Measurements from ENCODE around the gene CORO2B. TPM values are rescaled to one million over a fixed set of nuclear protein-coding genes. Genes with fewer than 3 reads are reported as not detected.

Gene CORO2B
- total and polyA plus RNA-seq, 9 of the 15 experiments (the other 6 are each of a cell fraction or from before 2014, with no cell fraction given) = not detected

DNA sequence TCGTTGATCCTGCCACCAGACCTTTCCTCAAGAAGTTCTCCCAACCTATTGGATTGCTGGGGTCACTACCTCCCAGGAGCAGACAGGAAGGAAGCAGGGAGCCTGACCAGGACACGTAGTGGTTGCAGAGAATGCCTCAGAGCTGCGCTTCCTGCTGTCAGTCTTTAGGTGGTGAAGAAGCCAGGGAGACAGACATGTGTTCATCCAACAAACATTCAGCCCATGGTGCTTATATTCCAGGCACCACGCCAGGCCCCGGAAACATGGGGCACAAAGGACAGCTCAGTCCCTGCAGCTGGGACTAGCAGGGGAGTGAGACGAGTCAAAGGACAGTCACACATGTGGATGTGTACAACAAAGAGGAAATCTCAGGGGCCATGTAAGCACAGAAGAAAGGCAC is 26.0 kb upstream of the CORO2B start:
- in situ Hi-C loops (cut with MboI) (loop anchor here (5.0 kb wide), 1 partner anchor 120 kb away; no protein-coding TSS in a partner anchor), intact Hi-C loops (cut with micrococcal nuclease) (loop anchor here (10.0 kb wide), 1 partner anchor 182 kb away; no protein-coding TSS in a partner anchor)
- DNase-seq (ENCODE audit: extremely low read depth in 1 of 4, low spot score in 3 of 4) = no peak
- ATAC-seq = no peak
- Histone ChIP-seq H3K27me3 (ENCODE audit: control insufficient read depth in 2 of 2, insufficient read depth in 2 of 2, low read length in 2 of 2) (peaks cover 5 to 14% of the 10 kb centered on the region in 2 experiments; a peak in 1 of 5 replicates), H3K9ac (ENCODE audit: insufficient read depth in 1 of 2, low read depth in 2 of 2, low read length in 2 of 2) (no peak overlapping the region), H3K9me3 (replicated peaks; ENCODE audit: control insufficient read depth, insufficient read depth, low read depth, low read length) (no peaks in the 10 kb centered on the region), H3K27ac (ENCODE audit: extremely low read depth, low read depth, low read length) (no peak overlapping the region), H4K20me1 (replicated peaks; ENCODE audit: control insufficient read depth, insufficient read depth, low read length) (peaks cover 13% of the 10 kb centered on the region), H3K4me1 (replicated peaks in 1 of 2; ENCODE audit: control insufficient read depth in 2 of 2, insufficient read depth in 2 of 2, low read length in 2 of 2) (no peaks in the 10 kb centered on the region; a peak in 1 of 5 replicates), H3K4me2 (ENCODE audit: insufficient read depth, low read length) (no peak overlapping the region), H2AFZ (ENCODE audit: low read depth, low read length) (no peak overlapping the region), H3K4me3 (no peak overlapping the region), H3K79me2 (ENCODE audit: control insufficient read depth, insufficient read depth, low read length) (no peaks in the 10 kb centered on the region), H3K9me1 (ENCODE audit: control insufficient read depth, insufficient read depth, low read length) (no peaks in the 10 kb centered on the region), H3K36me3 (ENCODE audit: control insufficient read depth, insufficient read depth, low read length) (no peaks in the 10 kb centered on the region)
- 0% methylated on average over 6 of the region's 6 CpGs for WGBS (ENCODE audit: insufficient coverage, low coverage, missing lambda C conversion rate)
- BruUV-seq (replicated peaks) = no TSS peak
- POLR2A ChIA-PET = no interaction called here
- CTCF ChIA-PET (ENCODE audit: low intra/inter-chr PET ratio) = interaction anchor here (1.9 to 3.1 kb wide), 3 partner anchors 121 to 323 kb away, joined by 9 to 28 read pairs (median 14); no protein-coding TSS in a partner anchor
- no peak for FAIRE-seq
- TF ChIP-seq HDAC8 (tag; IDR thresholded peaks at IDR 0.05) (no peak), ZEB2 (IDR thresholded peaks at IDR 0.05) (no peak), BCL6 (CRISPR knock-in tag; IDR thresholded peaks at IDR 0.05) (no peak), ZNF347 (CRISPR knock-in tag; IDR thresholded peaks at IDR 0.05; ENCODE audit: low read depth) (no peak), RBM14 (IDR thresholded peaks at IDR 0.05; ENCODE audit: borderline replicate concordance, insufficient read depth, low read depth, low read length) (no peak), SPI1 (IDR thresholded peaks at IDR 0.05; ENCODE audit: borderline replicate concordance, low read depth, low read length) (no peak), MAFF (IDR thresholded peaks at IDR 0.05; ENCODE audit: low read length) (no peak), RFX1 (IDR thresholded peaks at IDR 0.05) (no peak), KAT7 (CRISPR knock-in tag; IDR thresholded peaks at IDR 0.05; ENCODE audit: borderline replicate concordance) (no peak)
- TF ChIP-seq, protein P1, sequence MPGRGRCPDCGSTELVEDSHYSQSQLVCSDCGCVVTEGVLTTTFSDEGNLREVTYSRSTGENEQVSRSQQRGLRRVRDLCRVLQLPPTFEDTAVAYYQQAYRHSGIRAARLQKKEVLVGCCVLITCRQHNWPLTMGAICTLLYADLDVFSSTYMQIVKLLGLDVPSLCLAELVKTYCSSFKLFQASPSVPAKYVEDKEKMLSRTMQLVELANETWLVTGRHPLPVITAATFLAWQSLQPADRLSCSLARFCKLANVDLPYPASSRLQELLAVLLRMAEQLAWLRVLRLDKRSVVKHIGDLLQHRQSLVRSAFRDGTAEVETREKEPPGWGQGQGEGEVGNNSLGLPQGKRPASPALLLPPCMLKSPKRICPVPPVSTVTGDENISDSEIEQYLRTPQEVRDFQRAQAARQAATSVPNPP (IDR thresholded peaks at IDR 0.05; ENCODE audit: borderline replicate concordance, insufficient read depth, insufficient read length) = no peak
- TF ChIP-seq, protein P2, sequence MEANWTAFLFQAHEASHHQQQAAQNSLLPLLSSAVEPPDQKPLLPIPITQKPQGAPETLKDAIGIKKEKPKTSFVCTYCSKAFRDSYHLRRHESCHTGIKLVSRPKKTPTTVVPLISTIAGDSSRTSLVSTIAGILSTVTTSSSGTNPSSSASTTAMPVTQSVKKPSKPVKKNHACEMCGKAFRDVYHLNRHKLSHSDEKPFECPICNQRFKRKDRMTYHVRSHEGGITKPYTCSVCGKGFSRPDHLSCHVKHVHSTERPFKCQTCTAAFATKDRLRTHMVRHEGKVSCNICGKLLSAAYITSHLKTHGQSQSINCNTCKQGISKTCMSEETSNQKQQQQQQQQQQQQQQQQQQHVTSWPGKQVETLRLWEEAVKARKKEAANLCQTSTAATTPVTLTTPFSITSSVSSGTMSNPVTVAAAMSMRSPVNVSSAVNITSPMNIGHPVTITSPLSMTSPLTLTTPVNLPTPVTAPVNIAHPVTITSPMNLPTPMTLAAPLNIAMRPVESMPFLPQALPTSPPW (CRISPR knock-in tag; IDR thresholded peaks at IDR 0.05) = no peak
- TF ChIP-seq, protein P3, sequence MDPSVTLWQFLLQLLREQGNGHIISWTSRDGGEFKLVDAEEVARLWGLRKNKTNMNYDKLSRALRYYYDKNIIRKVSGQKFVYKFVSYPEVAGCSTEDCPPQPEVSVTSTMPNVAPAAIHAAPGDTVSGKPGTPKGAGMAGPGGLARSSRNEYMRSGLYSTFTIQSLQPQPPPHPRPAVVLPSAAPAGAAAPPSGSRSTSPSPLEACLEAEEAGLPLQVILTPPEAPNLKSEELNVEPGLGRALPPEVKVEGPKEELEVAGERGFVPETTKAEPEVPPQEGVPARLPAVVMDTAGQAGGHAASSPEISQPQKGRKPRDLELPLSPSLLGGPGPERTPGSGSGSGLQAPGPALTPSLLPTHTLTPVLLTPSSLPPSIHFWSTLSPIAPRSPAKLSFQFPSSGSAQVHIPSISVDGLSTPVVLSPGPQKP (CRISPR knock-in tag; IDR thresholded peaks at IDR 0.05) = no peak
- TF ChIP-seq, protein P4, sequence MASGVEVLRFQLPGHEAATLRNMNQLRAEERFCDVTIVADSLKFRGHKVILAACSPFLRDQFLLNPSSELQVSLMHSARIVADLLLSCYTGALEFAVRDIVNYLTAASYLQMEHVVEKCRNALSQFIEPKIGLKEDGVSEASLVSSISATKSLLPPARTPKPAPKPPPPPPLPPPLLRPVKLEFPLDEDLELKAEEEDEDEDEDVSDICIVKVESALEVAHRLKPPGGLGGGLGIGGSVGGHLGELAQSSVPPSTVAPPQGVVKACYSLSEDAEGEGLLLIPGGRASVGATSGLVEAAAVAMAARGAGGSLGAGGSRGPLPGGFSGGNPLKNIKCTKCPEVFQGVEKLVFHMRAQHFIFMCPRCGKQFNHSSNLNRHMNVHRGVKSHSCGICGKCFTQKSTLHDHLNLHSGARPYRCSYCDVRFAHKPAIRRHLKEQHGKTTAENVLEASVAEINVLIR (CRISPR knock-in tag; IDR thresholded peaks at IDR 0.05) = no peak
- TF ChIP-seq, protein P5, sequence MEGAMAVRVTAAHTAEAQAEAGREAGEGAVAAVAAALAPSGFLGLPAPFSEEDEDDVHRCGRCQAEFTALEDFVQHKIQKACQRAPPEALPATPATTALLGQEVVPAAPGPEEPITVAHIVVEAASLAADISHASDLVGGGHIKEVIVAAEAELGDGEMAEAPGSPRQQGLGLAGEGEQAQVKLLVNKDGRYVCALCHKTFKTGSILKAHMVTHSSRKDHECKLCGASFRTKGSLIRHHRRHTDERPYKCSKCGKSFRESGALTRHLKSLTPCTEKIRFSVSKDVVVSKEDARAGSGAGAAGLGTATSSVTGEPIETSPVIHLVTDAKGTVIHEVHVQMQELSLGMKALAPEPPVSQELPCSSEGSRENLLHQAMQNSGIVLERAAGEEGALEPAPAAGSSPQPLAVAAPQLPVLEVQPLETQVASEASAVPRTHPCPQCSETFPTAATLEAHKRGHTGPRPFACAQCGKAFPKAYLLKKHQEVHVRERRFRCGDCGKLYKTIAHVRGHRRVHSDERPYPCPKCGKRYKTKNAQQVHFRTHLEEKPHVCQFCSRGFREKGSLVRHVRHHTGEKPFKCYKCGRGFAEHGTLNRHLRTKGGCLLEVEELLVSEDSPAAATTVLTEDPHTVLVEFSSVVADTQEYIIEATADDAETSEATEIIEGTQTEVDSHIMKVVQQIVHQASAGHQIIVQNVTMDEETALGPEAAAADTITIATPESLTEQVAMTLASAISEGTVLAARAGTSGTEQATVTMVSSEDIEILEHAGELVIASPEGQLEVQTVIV (CRISPR knock-in tag; IDR thresholded peaks at IDR 0.05; ENCODE audit: borderline replicate concordance) = no peak

Data from K562 (cell line).